Stomach (tissue), 4 donors: ENCODE results near the gene TTC3.

ENCODE experiments used
- CTCF ChIP-seq, 7 experiments: fragments of 450-650 bp in 4 of 7; fragments of 200-600 bp in 3 of 7; sonication (generic) in 3 of 7; IDR thresholded peaks; one replicate each; pipeline ENCODE4 v1.5.1; 2016 to 2019; ENCODE audit warnings: antibody characterized with exemption in 7 of 7, control low read depth in 2 of 7, mild to moderate bottlenecking in 1 of 7
- POLR2A ChIP-seq, 4 donors: fragments of 450-650 bp; IDR thresholded peaks; one replicate each; pipeline ENCODE4 v1.6.1; 2016; ENCODE audit warnings: antibody characterized with exemption in 4 of 4, control low read depth in 2 of 4, mild to moderate bottlenecking in 1 of 4, moderate library complexity in 1 of 4
- POLR2AphosphoS5 ChIP-seq, 3 donors: sonication (generic); formaldehyde crosslinking; IDR thresholded peaks; one replicate each; pipeline ENCODE4 v1.6.1; 2016; ENCODE audit warnings: antibody characterized with exemption in 3 of 3

GRCh38 chr21:37196847-37197246 is 123.8 kb downstream of the TTC3 start:
- TF ChIP-seq POLR2AphosphoS5 (IDR thresholded peaks at IDR 0.05) (no peak), CTCF (IDR thresholded peaks at IDR 0.05) (no peak), POLR2A (IDR thresholded peaks at IDR 0.05) (no peak)
